K562 (cell line): ENCODE results near the gene TRAPPC2B. TPM values are rescaled to one million over a fixed set of nuclear protein-coding genes. Genes with fewer than 3 reads are reported as not detected.

Source experiments
- CHD2 ChIP-seq: IDR thresholded peaks from 2 replicates; pipeline ENCODE4 v1.6.1; 2011; ENCODE audit warnings: low read depth, low read length
- CHD4 ChIP-seq: fragments of 200-600 bp; sonication (generic); IDR thresholded peaks from 3 replicates; pipeline ENCODE4 v1.6.1; 2012; ENCODE audit warnings: low read depth, mild to moderate bottlenecking, mixed read lengths, low read length, inconsistent platforms; ENCODE audit not compliant: insufficient read depth, insufficient replicate concordance, poor library complexity, severe bottlenecking
- ESRRB ChIP-seq: fragments of 250-450 bp; sonication (Bioruptor Pico); IDR thresholded peaks from 2 replicates; pipeline ENCODE4 v1.5.0; 2020; ENCODE audit warnings: mild to moderate bottlenecking, moderate library complexity, borderline replicate concordance
- EWSR1 ChIP-seq: fragments of 450-650 bp; IDR thresholded peaks from 2 replicates; pipeline ENCODE4 v1.6.1; 2018; ENCODE audit warnings: borderline replicate concordance, mild to moderate bottlenecking, low read depth, moderate library complexity; ENCODE audit not compliant: partially characterized antibody
- FOXK2 ChIP-seq, 2 experiments: fragments of 450-650 bp; IDR thresholded peaks in 1 of 2; conservative IDR thresholded peaks in 1 of 2; 2 replicates each; pipeline ENCODE4 v1.6.1; 2016; ENCODE audit warnings: low read depth in 2 of 2, mild to moderate bottlenecking in 1 of 2
- GATA2 ChIP-seq: sonication (generic); formaldehyde crosslinking; IDR thresholded peaks from 2 replicates; pipeline ENCODE4 v1.4.0; 2020; ENCODE audit warnings: mild to moderate bottlenecking, missing genetic modification reagents
- HDAC3 ChIP-seq: fragments of 450-650 bp; IDR thresholded peaks from 2 replicates; pipeline ENCODE4 v1.6.1; 2018; ENCODE audit warnings: borderline replicate concordance, mild to moderate bottlenecking, moderate library complexity; ENCODE audit not compliant: partially characterized antibody
- MYBL2 ChIP-seq, 2 experiments: fragments of 450-650 bp in 1 of 2; sonication (generic) in 1 of 2; formaldehyde crosslinking in 1 of 2; IDR thresholded peaks; 2 replicates each; pipeline versions ENCODE4 v1.6.1 to v1.8.1; 2017 to 2022; ENCODE audit warnings: borderline replicate concordance in 1 of 2, inconsistent platforms in 1 of 2, low read depth in 1 of 2, mild to moderate bottlenecking in 1 of 2, missing genetic modification reagents in 1 of 2, moderate library complexity in 1 of 2
- NCOA6 ChIP-seq: fragments of 450-650 bp; IDR thresholded peaks from 2 replicates; pipeline ENCODE4 v1.6.1; 2017; ENCODE audit warnings: mild to moderate bottlenecking
- NFATC3 ChIP-seq: fragments of 450-650 bp; IDR thresholded peaks from 2 replicates; pipeline ENCODE4 v1.6.1; 2017; ENCODE audit warnings: mild to moderate bottlenecking
- SIN3B ChIP-seq: fragments of 450-650 bp; IDR thresholded peaks from 2 replicates; pipeline ENCODE4 v1.6.1; 2017; ENCODE audit warnings: low read depth, mild to moderate bottlenecking, moderate library complexity
- YY1 ChIP-seq, 3 experiments: IDR thresholded peaks; 2 replicates each; pipeline ENCODE4 v1.6.1; 2011; ENCODE audit warnings: low read length in 2 of 3, mild to moderate bottlenecking in 2 of 3, moderate library complexity in 2 of 3, borderline replicate concordance in 1 of 3, control low read depth in 1 of 3, low read depth in 1 of 3; ENCODE audit not compliant: insufficient read depth in 3 of 3, insufficient replicate concordance in 2 of 3, control insufficient read depth in 1 of 3, insufficient read length in 1 of 3; ENCODE audit errors: extremely low read depth in 1 of 3
- ZNF586 ChIP-seq: fragments of 450-650 bp; formaldehyde crosslinking; conservative IDR thresholded peaks from 2 replicates; pipeline ENCODE4 v1.4.0; 2020; ENCODE audit warnings: mild to moderate bottlenecking, moderate library complexity
- polyA plus RNA-seq, 8 experiments: library from polyadenylated mRNA; depleted of rRNA in 4 of 8; stranded (reverse) in 5 of 8; unstranded in 3 of 8; fragments of >200 nt; fragmentation: Nextera tagmentation in 2 of 8; fragmentation: Illumina TruSeq in 1 of 8; extraction: Ambion mirVana in 2 of 8; extraction: Trizol in 1 of 8; gene quantifications; 2 replicates each; pipeline versions ENCODE4 v1.2.1 to v1.2.3, GENCODE V29; 2011 to 2014; ENCODE audit warnings: inconsistent platforms in 1 of 8, missing spikeins in 1 of 8
- total RNA-seq, 7 experiments: library from RNA; depleted of rRNA in 6 of 7; stranded (reverse); fragments of >200 nt in 6 of 7; fragmentation: Illumina TruSeq in 2 of 7; extraction: Trizol in 2 of 7; gene quantifications; 2 replicates each; pipeline versions ENCODE4 v1.2.1 to v1.2.3, GENCODE V29; 2011 to 2021; ENCODE audit warnings: low replicate concordance in 1 of 7
- TF ChIP-seq, protein P1 (sequence below): sonication (generic); formaldehyde crosslinking; IDR thresholded peaks from 2 replicates; pipeline ENCODE4 v1.8.1; 2023; ENCODE audit warnings: missing genetic modification reagents, mild to moderate bottlenecking, borderline replicate concordance
- TF ChIP-seq, protein P2 (sequence below): fragments of 450-650 bp; conservative IDR thresholded peaks from 2 replicates; pipeline ENCODE4 v1.6.1; 2016; ENCODE audit warnings: missing genetic modification characterization, low read depth, mild to moderate bottlenecking, control low read depth, missing compliant biosample characterization
- TF ChIP-seq, protein P3 (sequence below): fragments of 450-650 bp; formaldehyde crosslinking; IDR thresholded peaks from 2 replicates; pipeline ENCODE4 v1.4.0; 2020; ENCODE audit warnings: mild to moderate bottlenecking, mixed read lengths

Gene TRAPPC2B
- total and polyA plus RNA-seq, 9 of the 15 experiments (the other 6 are each of a cell fraction or from before 2014, with no cell fraction given), result 2.2 to 20.4 (median 4.6) TPM

- TF ChIP-seq YY1 (IDR thresholded peaks at IDR 0.05; ENCODE audit: borderline replicate concordance in 1 of 3, control insufficient read depth in 1 of 3, extremely low read depth in 1 of 3, insufficient read depth in 3 of 3, insufficient read length in 1 of 3, insufficient replicate concordance in 2 of 3, low read depth in 1 of 3, low read length in 2 of 3), result peak in 2 of 3 experiments; percentile 53 to 62
- TF ChIP-seq ZNF586 (CRISPR knock-in tag), result no peak
- peak in 1 of 2 experiments; percentile 41; a peak in 1 of 4 replicates for TF ChIP-seq FOXK2 (conservative IDR thresholded peaks at IDR 0.05 in 1 of 2, IDR thresholded peaks at IDR 0.05 in 1 of 2; ENCODE audit: low read depth in 2 of 2)
- no peak for TF ChIP-seq NCOA6
- TF ChIP-seq HDAC3, result no peak
- TF ChIP-seq GATA2 (CRISPR knock-in tag), result no peak
- peak; percentile 30; the same call in 1 of the 2 replicates for TF ChIP-seq SIN3B
- TF ChIP-seq ESRRB (CRISPR knock-in tag), result no peak
- no peak for TF ChIP-seq NFATC3
- TF ChIP-seq, protein P1, sequence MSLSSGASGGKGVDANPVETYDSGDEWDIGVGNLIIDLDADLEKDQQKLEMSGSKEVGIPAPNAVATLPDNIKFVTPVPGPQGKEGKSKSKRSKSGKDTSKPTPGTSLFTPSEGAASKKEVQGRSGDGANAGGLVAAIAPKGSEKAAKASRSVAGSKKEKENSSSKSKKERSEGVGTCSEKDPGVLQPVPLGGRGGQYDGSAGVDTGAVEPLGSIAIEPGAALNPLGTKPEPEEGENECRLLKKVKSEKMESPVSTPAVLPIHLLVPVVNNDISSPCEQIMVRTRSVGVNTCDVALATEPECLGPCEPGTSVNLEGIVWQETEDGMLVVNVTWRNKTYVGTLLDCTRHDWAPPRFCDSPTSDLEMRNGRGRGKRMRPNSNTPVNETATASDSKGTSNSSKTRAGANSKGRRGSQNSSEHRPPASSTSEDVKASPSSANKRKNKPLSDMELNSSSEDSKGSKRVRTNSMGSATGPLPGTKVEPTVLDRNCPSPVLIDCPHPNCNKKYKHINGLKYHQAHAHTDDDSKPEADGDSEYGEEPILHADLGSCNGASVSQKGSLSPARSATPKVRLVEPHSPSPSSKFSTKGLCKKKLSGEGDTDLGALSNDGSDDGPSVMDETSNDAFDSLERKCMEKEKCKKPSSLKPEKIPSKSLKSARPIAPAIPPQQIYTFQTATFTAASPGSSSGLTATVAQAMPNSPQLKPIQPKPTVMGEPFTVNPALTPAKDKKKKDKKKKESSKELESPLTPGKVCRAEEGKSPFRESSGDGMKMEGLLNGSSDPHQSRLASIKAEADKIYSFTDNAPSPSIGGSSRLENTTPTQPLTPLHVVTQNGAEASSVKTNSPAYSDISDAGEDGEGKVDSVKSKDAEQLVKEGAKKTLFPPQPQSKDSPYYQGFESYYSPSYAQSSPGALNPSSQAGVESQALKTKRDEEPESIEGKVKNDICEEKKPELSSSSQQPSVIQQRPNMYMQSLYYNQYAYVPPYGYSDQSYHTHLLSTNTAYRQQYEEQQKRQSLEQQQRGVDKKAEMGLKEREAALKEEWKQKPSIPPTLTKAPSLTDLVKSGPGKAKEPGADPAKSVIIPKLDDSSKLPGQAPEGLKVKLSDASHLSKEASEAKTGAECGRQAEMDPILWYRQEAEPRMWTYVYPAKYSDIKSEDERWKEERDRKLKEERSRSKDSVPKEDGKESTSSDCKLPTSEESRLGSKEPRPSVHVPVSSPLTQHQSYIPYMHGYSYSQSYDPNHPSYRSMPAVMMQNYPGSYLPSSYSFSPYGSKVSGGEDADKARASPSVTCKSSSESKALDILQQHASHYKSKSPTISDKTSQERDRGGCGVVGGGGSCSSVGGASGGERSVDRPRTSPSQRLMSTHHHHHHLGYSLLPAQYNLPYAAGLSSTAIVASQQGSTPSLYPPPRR (CRISPR knock-in tag), result no peak
- no peak for TF ChIP-seq EWSR1
- no peak for TF ChIP-seq CHD4
- TF ChIP-seq, protein P2, sequence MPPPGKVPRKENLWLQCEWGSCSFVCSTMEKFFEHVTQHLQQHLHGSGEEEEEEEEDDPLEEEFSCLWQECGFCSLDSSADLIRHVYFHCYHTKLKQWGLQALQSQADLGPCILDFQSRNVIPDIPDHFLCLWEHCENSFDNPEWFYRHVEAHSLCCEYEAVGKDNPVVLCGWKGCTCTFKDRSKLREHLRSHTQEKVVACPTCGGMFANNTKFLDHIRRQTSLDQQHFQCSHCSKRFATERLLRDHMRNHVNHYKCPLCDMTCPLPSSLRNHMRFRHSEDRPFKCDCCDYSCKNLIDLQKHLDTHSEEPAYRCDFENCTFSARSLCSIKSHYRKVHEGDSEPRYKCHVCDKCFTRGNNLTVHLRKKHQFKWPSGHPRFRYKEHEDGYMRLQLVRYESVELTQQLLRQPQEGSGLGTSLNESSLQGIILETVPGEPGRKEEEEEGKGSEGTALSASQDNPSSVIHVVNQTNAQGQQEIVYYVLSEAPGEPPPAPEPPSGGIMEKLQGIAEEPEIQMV, result no peak
- TF ChIP-seq, protein P3, sequence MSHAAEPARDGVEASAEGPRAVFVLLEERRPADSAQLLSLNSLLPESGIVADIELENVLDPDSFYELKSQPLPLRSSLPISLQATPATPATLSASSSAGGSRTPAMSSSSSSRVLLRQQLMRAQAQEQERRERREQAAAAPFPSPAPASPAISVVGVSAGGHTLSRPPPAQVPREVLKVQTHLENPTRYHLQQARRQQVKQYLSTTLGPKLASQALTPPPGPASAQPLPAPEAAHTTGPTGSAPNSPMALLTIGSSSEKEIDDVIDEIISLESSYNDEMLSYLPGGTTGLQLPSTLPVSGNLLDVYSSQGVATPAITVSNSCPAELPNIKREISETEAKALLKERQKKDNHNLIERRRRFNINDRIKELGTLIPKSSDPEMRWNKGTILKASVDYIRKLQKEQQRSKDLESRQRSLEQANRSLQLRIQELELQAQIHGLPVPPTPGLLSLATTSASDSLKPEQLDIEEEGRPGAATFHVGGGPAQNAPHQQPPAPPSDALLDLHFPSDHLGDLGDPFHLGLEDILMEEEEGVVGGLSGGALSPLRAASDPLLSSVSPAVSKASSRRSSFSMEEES (CRISPR knock-in tag), result no peak
- no peak for TF ChIP-seq MYBL2 (IDR thresholded peaks at IDR 0.05; ENCODE audit: low read depth)
- TF ChIP-seq MYBL2 (CRISPR knock-in tag; IDR thresholded peaks at IDR 0.05; ENCODE audit: borderline replicate concordance), result no peak
- no peak for TF ChIP-seq CHD2
These were observed 42.9 kb upstream of the TRAPPC2B start, which contains the start of gene ZNF543 (continued) for GRCh38 chr19:57320180-57321084.
